Lower lobe of right lung (tissue), 2 donors: ENCODE data around the gene ARFGEF3. TPM values are rescaled to one million over a fixed set of nuclear protein-coding genes. Genes with fewer than 3 reads are reported as not detected.

Experiments
- ATAC-seq, 2 donors: fragments of 200-7000 bp; cut with Tn5 transposase; one replicate each; pipeline ENCODE4 v1.9.1; 2020 to 2022; ENCODE audit warnings: mild to moderate bottlenecking in 2 of 2, moderate library complexity in 2 of 2
- DNase-seq: peaks from one replicate; pipeline ENCODE4 v3.0.0-alpha.2; 2020
- H3K27ac ChIP-seq: fragments of 200-600 bp; one replicate; pipeline ENCODE4 v1.8.0; 2022
- H3K27me3 ChIP-seq: fragments of 200-600 bp; one replicate; pipeline ENCODE4 v1.8.0; 2022; ENCODE audit warnings: low read depth
- H3K36me3 ChIP-seq: fragments of 200-600 bp; one replicate; pipeline ENCODE4 v1.8.0; 2022; ENCODE audit warnings: mild to moderate bottlenecking
- H3K4me1 ChIP-seq: fragments of 200-600 bp; one replicate; pipeline ENCODE4 v1.8.0; 2022
- H3K4me3 ChIP-seq: fragments of 200-600 bp; one replicate; pipeline ENCODE4 v1.8.0; 2022; ENCODE audit warnings: mild to moderate bottlenecking
- H3K9me3 ChIP-seq: fragments of 200-600 bp; one replicate; pipeline ENCODE4 v1.8.0; 2022
- CTCF ChIP-seq: fragments of 200-600 bp; IDR thresholded peaks from one replicate; pipeline ENCODE4 v1.8.0; 2022; ENCODE audit warnings: antibody characterized with exemption, mild to moderate bottlenecking
- intact Hi-C: fragments of 100-400 bp; cut with DNase I; formaldehyde crosslinking; loops from one replicate; pipeline ENCODE4 v1.11.0; 2022
- total RNA-seq: library from RNA; stranded (reverse); fragmentation: NEBNext Ultra II Directional; extraction: Animal tissue kit (Norgen Biotek cat#: 25700); gene quantifications from one replicate; pipeline ENCODE4 v1.2.1, GENCODE V29; 2021
- donor health status: DM: no; HTN: yes; CAD: no; lungs with severe emphysema.

Gene ARFGEF3
- total RNA-seq, 1 donor from 2014 or later: 33.8 TPM

DNA sequence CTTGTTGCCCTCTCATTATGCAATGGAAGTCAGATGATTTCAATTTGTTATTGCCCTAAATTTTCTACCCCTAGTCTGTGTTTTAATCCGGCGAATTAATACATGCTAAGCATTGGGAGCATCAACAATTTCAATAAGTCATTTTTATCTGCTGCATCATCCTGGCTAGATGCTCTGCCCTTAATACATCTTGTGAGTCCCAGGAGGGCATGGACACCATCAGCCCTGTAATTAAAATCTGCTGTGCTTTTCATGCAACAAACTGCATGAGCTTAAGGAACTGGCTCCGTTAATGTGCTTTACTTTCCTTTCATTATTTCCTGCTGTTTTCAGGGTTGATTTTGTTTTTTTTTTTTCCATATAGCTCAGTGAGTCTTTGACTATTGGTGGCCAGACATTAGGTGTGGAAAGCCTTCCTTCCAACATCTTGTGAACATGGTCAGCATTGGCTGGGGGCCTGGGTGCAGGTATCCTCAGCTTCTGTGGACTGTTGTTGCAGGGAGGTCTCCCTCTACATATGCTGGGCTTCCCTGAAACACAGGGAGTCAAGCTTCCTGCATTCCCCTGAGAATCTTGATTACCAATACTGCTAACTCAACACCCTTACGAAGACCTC lies 65.1 kb downstream of the ARFGEF3 start:
- Histone ChIP-seq H3K9me3 (no peaks in the 10 kb centered on the region), H3K27ac (peak overlapping the region; percentile 18), H3K36me3 (no peaks in the 10 kb centered on the region), H3K4me1 (peaks cover 18% of the 10 kb centered on the region), H3K27me3 (no peaks in the 10 kb centered on the region), H3K4me3 (no peak overlapping the region)
- DNase-seq (no peak), ATAC-seq (no peak)
- intact Hi-C loops: no loop called here
- no peak for TF ChIP-seq CTCF

DNA sequence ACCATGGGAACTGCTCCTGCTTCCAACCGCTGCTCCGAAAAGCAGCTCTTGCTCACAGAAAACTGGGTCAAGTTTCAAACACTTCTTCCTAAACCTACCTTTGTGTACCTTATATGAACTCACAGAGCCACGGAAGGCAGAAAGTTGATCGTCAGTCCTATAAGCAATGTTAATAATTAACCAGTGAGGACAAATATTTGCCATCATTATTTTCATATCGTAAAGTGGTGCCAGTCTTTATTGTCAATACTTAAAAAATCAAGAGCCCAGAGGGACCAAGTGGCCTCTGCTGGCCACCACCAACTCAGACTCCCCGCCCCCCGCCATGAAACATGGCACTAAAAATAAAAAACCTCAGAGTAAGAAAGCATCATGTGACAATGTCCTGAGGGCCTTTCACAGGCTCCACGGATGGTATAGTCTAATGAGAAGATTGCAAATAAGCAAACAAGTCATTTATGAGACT lies 65.6 kb downstream of the ARFGEF3 start:
- intact Hi-C loops: no loop called here
- no peak for TF ChIP-seq CTCF
- H3K36me3 ChIP-seq: no peaks in the 10 kb centered on the region
- H3K4me3 ChIP-seq: no peak overlapping the region
- peak overlapping the region; percentile 18 for H3K27ac ChIP-seq
- ATAC-seq (peak; percentile 80 to 84), DNase-seq (peak; percentile 70)
- no peaks in the 10 kb centered on the region for H3K9me3 ChIP-seq
- peaks cover 23% of the 10 kb centered on the region for H3K4me1 ChIP-seq
- H3K27me3 ChIP-seq: no peaks in the 10 kb centered on the region

DNA sequence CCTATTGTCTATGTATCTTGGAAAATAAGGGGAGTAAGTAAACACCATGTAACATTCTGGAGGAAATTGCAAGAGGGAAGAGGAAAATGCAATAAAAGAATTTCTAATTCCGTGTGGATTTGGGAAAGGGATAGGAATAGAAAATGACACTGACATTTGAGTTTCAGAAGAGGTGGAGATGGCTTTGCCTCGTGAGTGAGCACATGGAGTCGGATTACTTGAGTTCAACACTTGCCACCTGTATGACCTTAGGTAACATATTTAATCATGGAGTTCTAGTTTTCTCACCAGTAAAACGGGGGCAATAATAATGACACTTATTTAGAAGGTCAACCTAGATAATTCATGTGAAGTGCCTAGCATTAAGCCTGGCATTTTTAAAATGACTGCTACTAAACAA lies 67.3 kb downstream of the ARFGEF3 start:
- Histone ChIP-seq H3K9me3 (no peaks in the 10 kb centered on the region), H3K36me3 (no peaks in the 10 kb centered on the region), H3K27ac (no peak overlapping the region), H3K27me3 (no peaks in the 10 kb centered on the region), H3K4me1 (peaks cover 17% of the 10 kb centered on the region), H3K4me3 (no peak overlapping the region)
- ATAC-seq (no peak), DNase-seq (no peak)
- no peak for TF ChIP-seq CTCF
- intact Hi-C loops: no loop called here

- intact Hi-C loops: no loop called here
- no peaks in the 10 kb centered on the region for H3K36me3 ChIP-seq
- DNase-seq: no peak
- no peaks in the 10 kb centered on the region for H3K9me3 ChIP-seq
- H3K4me3 ChIP-seq: no peak overlapping the region
- H3K27ac ChIP-seq: no peak overlapping the region
- no peak for TF ChIP-seq CTCF
- ATAC-seq: no peak
- H3K27me3 ChIP-seq: no peaks in the 10 kb centered on the region
- peaks cover 17% of the 10 kb centered on the region for H3K4me1 ChIP-seq
These were observed 68.0 kb downstream of the ARFGEF3 start for GRCh38 chr6:138229663-138230179.

- intact Hi-C loops: no loop called here
- Histone ChIP-seq H3K27me3 (no peaks in the 10 kb centered on the region), H3K9me3 (no peaks in the 10 kb centered on the region), H3K4me1 (peaks cover 17% of the 10 kb centered on the region), H3K36me3 (no peaks in the 10 kb centered on the region), H3K27ac (no peak overlapping the region), H3K4me3 (no peak overlapping the region)
- DNase-seq (no peak), ATAC-seq (no peak)
- TF ChIP-seq CTCF: no peak
These were observed 68.5 kb downstream of the ARFGEF3 start for GRCh38 chr6:138230221-138230620.
